HG03108 (cell line): ENCODE measurements around the gene GPATCH2.
"Not testable (repeated sequence)": the region's sequence is repeated elsewhere in the genome, so short reads cannot be mapped to it uniquely, and the experiment has no call there.

ENCODE experiments used
- ATAC-seq: cut with Tn5 transposase; IDR thresholded peaks from one replicate; pipeline ENCODE4 v1.9.1; 2021; ENCODE audit warnings: moderate library complexity; ENCODE audit not compliant: unreplicated experiment

GPATCH2 gene

GRCh38 chr1:217526636-217527035, 104.3 kb downstream of the GPATCH2 start:
- ATAC-seq = no peak

- no peak for ATAC-seq
Measured at GRCh38 chr1:217525773-217526490, 105.0 kb downstream of the GPATCH2 start.

DNA sequence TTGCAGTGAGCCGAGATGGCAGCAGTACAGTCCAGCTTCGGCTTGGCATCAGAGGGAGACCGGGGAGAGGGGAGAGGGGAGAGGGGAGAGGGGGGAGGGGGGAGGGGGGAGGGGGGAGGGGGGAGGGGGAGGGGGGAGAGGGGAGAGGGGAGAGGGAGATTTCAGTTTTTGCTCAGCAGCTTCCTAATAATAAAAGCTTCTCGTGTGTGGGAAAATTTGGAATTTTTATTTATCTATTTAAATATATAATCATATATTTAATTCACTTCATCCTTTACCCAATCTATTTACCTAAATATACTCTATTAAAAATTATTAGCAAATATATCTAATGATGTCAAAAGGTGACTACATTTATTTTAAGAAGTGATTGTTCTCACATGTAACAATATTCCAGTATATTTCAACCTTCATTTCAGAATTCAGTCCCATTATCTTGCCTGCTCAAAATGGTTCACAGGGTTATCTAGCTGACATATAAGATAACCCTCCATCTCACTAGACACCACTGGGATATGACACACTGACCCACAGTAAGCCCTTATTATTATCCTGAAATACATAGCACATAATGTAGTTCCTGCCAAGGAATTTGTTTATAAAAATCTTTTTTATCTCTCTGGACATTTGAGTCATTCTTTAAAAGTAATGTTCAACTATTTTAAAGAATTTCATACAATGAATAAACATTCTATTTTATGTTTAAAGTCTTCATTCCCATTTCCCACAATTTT, 105.9 kb downstream of the GPATCH2 start:
- ATAC-seq = no peak

- not testable (repeated sequence) for ATAC-seq
Measured at GRCh38 chr1:217523921-217524320, 107.0 kb downstream of the GPATCH2 start.

DNA sequence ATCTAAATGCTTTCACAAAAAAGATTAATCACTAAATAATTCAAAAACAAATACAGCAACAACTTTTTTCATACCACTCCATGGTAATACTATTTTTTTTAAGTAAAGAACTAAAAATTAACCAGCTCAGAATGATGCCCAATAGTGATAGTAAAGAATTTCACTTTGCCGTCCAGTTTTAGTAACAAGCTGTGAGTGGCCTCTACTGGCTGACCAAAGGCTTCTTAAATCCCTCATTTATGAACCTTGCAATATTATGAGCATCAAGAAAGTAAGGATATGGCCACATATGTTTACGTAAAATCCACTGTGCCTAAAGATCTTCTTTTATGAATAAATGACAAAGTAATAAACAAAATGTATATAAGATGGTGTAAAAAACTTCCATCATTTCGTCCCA, 108.6 kb downstream of the GPATCH2 start:
- no peak for ATAC-seq

DNA sequence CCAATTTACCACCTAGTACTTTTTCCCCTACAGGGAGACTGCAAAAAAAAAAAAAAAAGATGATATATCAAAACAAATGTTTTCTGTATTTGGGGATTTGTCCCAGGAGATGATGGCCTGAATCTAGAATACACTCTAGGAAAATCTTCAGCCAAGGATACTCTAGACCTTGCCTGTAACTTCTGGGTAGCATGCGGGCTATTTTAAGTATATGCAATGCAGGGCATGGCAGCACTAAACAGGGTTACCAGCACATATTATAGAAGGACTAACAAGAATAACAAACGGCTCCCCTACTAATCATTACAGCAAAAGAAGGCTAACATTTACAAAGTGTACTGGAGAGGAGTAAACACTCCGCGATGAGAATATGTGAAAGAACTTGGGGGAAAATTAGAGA, 109.6 kb downstream of the GPATCH2 start:
- ATAC-seq = no peak

- ATAC-seq = no peak
Measured at GRCh38 chr1:217506878-217507277, 124.0 kb downstream of the GPATCH2 start.

DNA sequence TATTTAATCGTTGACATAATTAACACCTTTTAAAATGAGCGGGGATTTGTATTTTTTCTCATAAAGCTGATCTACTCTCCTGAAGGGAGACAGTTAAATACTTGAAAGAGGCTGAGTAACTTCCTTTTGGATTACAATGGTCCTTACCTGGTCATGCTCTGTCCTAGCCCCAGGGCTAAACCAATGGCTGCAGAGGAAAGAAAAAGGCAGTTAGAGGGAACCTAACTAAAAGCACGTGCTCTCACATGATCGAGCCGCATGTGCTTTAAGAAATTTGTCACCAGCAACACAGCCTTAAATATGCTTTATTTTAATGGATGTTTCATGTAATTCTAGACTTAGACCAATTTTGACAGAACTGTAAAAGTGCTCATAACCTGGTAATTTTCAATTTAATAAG, 132.7 kb downstream of the GPATCH2 start:
- ATAC-seq = no peak

DNA sequence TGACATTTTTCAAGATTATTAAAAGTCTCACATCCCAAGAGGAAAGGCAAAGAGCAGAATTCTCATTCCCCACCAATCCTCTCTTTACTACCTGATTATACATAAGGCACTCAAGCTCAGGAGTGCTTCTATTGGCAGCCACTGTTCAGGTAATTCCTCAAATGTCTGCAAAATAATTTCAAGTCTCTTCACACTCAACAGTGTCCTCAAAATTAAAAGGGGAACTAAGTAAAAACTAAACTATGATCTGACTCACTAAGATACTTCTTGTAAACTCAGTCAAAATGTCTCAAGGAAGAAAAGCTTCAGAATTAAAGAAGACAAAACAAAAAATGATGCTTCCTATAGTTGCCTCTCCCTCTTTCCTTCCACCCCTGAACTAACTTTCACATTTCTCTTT, 135.6 kb downstream of the GPATCH2 start:
- ATAC-seq = peak; percentile 85

DNA sequence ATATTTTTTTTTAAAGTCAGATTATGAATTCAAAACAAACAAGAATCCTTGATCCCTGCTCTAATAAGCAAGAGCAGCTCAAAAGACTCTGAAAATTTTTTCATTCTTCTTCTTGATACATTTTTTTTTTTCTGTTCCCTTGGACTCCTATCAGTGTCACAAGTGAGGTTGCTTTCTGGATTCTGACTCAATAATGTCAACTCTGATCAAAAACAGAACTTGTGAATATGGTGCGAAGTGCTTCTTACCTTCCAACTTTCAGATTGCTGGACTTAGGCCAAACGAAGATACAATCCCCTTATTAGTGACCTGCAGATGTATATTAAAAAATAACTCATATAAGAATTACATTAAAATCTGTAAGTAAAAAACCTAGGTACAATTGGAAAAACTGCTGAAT, 136.1 kb downstream of the GPATCH2 start:
- ATAC-seq = peak; percentile 48

- no peak for ATAC-seq
Measured at GRCh38 chr1:217493290-217493689, 137.6 kb downstream of the GPATCH2 start.

- no peak for ATAC-seq
Measured at GRCh38 chr1:217484871-217485270, 146.0 kb downstream of the GPATCH2 start.

GRCh38 chr1:217482356-217483102, 148.4 kb downstream of the GPATCH2 start:
- ATAC-seq = peak; percentile 96

- ATAC-seq = no peak
Measured at GRCh38 chr1:217478450-217478849, 152.4 kb downstream of the GPATCH2 start.

GRCh38 chr1:217472915-217473314, 158.0 kb downstream of the GPATCH2 start:
- no peak for ATAC-seq

DNA sequence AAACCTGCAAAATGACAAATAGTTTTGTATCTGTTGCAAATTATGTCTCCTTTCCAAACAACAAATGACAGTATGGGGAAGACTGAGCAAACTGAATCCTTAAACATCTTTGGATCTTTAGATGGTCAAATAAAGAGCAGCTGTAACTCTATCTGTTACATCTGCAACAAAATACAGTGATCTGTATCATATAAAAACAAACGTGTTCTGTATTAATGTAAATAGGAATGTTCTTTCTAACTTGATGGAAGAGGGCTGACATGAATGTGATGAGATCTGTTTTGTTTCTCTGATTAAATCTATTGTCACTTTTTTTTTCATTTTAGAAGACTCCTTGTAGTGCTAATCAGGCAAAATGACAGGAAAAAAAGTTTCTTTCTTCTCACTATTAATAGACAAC, 159.5 kb downstream of the GPATCH2 start:
- ATAC-seq = no peak

GRCh38 chr1:217469983-217470382, 160.9 kb downstream of the GPATCH2 start:
- ATAC-seq = no peak

DNA sequence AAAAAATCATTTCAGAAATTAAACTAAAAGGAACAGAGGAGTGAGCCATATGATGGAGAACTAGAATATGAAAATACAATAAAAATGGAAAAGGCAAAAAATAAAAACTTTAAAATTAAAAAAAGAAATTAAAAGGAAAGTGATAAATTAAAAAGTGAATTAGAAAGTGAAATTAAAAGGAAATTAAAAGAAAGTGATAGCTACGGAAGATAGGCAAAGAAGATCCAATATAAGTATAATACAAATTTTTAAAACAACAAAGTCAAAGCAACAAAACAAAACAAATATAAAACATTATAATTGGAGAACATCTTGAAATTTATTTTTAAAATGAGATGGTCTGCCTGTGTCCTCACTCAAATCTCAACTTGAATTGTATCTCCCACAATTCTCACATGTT, 165.8 kb downstream of the GPATCH2 start:
- ATAC-seq = no peak

GRCh38 chr1:217462666-217463065, 168.2 kb downstream of the GPATCH2 start:
- ATAC-seq = no peak

GRCh38 chr1:217462159-217462558, 168.7 kb downstream of the GPATCH2 start:
- ATAC-seq = no peak

- no peak for ATAC-seq
Measured at GRCh38 chr1:217457016-217457415, 173.9 kb downstream of the GPATCH2 start.

GRCh38 chr1:217456261-217456660, 174.6 kb downstream of the GPATCH2 start:
- ATAC-seq = no peak
